Measurements from ENCODE around the gene GFY. TPM values are rescaled to one million over a fixed set of nuclear protein-coding genes. Genes with fewer than 3 reads are reported as not detected.

The GFY gene
- total and polyA plus RNA-seq, 9 of the 15 experiments (the other 6 are each of a cell fraction or from before 2014, with no cell fraction given), result 0.06 to 0.40 (median 0.19) TPM; not detected in 3

GRCh38 chr19:49409441-49410029, 15.7 kb upstream of the GFY start (continued):
- no peak for TF ChIP-seq ZNF398 (CRISPR knock-in tag; IDR thresholded peaks at IDR 0.05)
- TF ChIP-seq STAG1 (CRISPR knock-in tag; IDR thresholded peaks at IDR 0.05; ENCODE audit: borderline replicate concordance), result no peak
- no peak for TF ChIP-seq ZNF253 (CRISPR knock-in tag; conservative IDR thresholded peaks at IDR 0.05)
- TF ChIP-seq THRB (CRISPR knock-in tag; conservative IDR thresholded peaks at IDR 0.05), result 0 out of 2 replicates have a peak, but pooled peaks have one; percentile 61
- no peak for TF ChIP-seq NR1H2 (CRISPR knock-in tag; IDR thresholded peaks at IDR 0.05)
- peak; percentile 92 for TF ChIP-seq ZNF589 (CRISPR knock-in tag; IDR thresholded peaks at IDR 0.05; ENCODE audit: low read depth)
- TF ChIP-seq ELF1 (tag; IDR thresholded peaks at IDR 0.05), result peak; percentile 82
- no peak for TF ChIP-seq HLTF (IDR thresholded peaks at IDR 0.05)
- 0 out of 2 replicates have a peak, but pooled peaks have one; percentile 26 for TF ChIP-seq TSC22D4 (tag; IDR thresholded peaks at IDR 0.05)
- TF ChIP-seq ZC3H11A (IDR thresholded peaks at IDR 0.05; ENCODE audit: low read depth, low read length), result no peak
- 0 out of 2 replicates have a peak, but pooled peaks have one; percentile 12 for TF ChIP-seq CXXC5 (CRISPR knock-in tag; IDR thresholded peaks at IDR 0.05)
- no peak for TF ChIP-seq STAT5B (CRISPR knock-in tag; IDR thresholded peaks at IDR 0.05)
- TF ChIP-seq IRF1 (CRISPR knock-in tag; IDR thresholded peaks at IDR 0.05; ENCODE audit: borderline replicate concordance), result no peak
- TF ChIP-seq FOXJ3 (CRISPR knock-in tag; IDR thresholded peaks at IDR 0.05), result no peak
- TF ChIP-seq PCBP2 (IDR thresholded peaks at IDR 0.05; ENCODE audit: low read depth, low read length, poor library complexity, severe bottlenecking), result no peak
- no peak for TF ChIP-seq JUN (IDR thresholded peaks at IDR 0.05; ENCODE audit: borderline replicate concordance, low read depth, low read length)
- TF ChIP-seq JUN (CRISPR knock-in tag; IDR thresholded peaks at IDR 0.05; ENCODE audit: borderline replicate concordance), result no peak
- TF ChIP-seq COPS2 (conservative IDR thresholded peaks at IDR 0.05), result no peak
- 0 out of 2 replicates have a peak, but pooled peaks have one; percentile 5 for TF ChIP-seq HCFC1 (IDR thresholded peaks at IDR 0.05; ENCODE audit: low read depth, low read length)
- no peak for TF ChIP-seq KLF10 (CRISPR knock-in tag; IDR thresholded peaks at IDR 0.05)
- no peak for TF ChIP-seq HDAC3 (IDR thresholded peaks at IDR 0.05; ENCODE audit: borderline replicate concordance, partially characterized antibody)
- TF ChIP-seq HEY1 (CRISPR knock-in tag; IDR thresholded peaks at IDR 0.05; ENCODE audit: borderline replicate concordance), result no peak
- peak; percentile 60; the same call in 1 of the 2 replicates for TF ChIP-seq ZNF766 (CRISPR knock-in tag; conservative IDR thresholded peaks at IDR 0.05)
- TF ChIP-seq NFIC (IDR thresholded peaks at IDR 0.05), result 0 out of 2 replicates have a peak, but pooled peaks have one; percentile 53
- TF ChIP-seq HBP1 (CRISPR knock-in tag; IDR thresholded peaks at IDR 0.05), result peak; percentile 71; the same call in 1 of the 2 replicates
